HS-5 (cell line): ENCODE results near the gene TAGLN2.
"Not testable (repeated sequence)": the region's sequence is repeated elsewhere in the genome, so short reads cannot be mapped to it uniquely, and the experiment has no call there.

Experiments used
- DNase-seq: peaks from one replicate; pipeline ENCODE4 v3.0.0-alpha.2; 2012; ENCODE audit warnings: low read depth

The TAGLN2 gene

DNA sequence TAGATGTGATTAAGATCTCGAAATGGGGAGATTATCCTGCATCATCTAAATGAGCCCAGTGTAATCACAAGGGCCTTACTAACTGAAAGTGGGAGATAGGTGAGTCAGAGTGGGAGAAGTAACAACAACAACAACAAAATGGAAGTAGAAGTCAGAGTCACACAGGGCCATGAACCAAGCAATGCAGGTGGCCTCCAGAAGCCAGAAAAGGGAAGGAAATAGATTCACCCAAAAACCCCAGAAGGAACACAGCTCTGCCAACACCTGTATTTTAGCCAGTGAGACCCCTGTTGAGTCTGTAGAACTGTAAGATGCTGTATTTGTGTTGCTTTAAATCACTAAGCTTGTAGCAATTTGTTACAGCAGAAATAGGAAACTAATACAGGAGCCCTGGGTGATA, 4.1 kb downstream of the TAGLN2 start:
- no peak for DNase-seq

DNA sequence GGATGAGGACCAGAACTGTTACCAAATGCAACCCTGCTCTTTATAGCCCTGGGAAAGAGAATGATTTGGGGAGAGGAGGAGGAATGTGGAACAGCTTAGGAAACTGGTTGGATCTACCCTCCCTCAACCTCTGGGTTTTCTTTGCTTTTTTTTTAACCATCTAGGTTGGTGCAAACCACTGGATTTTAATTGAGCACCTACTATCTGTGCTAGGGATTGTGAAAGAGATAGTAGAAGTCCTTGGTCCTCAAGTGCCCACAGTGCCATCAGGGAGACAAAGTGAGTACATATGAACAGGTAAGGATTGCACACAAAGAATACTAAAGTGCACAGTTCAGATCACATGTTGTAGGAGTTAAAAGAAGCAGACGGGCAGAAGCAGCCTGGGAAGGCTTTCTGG, 4.7 kb downstream of the TAGLN2 start:
- no peak for DNase-seq

DNA sequence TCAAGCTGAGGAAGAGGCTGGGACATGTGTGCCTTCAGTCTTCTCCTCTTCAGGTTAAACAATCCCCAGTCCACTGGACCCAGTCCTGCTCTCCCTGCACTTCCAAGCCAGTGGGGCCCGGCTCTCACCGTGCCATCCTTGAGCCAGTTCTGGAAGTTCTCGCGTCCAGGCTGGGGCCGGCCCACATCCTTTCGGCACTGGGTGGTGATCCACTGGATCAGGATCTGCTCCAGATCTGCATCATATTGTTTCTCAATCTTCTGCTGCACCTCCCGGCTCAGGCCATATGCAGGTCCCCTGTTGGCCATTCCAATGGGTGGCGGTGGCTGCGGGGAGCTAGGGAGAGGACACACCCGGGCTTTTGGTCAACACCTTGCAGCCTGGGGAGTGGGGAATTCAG, 5.1 kb downstream of the TAGLN2 start:
- DNase-seq = no peak

DNA sequence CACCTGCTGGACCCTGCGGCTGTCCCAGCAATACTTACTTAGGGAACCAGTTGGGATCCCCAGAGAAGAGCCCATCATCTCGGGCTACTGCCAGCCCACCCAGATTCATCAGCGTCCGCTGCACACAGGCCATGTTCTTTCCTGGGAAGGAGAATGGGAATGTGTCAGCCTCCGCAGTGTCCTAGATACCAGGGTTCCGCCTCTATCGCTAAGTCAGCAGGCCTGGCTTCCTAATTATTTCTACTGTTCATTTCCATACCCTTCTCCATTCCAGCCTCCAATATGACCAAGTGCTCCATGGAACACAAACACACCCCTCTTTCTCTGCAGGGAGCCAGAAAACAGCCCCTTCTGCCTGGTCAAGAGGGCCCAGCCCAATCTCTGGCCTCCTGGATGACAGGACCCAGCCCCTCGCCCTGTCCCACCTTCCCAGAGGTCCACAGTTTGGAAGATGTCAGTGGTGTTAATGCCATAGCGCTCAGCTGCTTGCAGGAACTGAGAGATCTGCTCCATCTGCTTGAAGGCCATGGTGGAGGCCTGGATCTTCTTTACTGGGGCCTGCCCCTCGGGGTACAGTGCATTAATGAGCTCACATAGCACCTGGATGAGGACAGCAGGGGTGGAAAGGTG, 6.0 kb downstream of the TAGLN2 start:
- DNase-seq = no peak

DNA sequence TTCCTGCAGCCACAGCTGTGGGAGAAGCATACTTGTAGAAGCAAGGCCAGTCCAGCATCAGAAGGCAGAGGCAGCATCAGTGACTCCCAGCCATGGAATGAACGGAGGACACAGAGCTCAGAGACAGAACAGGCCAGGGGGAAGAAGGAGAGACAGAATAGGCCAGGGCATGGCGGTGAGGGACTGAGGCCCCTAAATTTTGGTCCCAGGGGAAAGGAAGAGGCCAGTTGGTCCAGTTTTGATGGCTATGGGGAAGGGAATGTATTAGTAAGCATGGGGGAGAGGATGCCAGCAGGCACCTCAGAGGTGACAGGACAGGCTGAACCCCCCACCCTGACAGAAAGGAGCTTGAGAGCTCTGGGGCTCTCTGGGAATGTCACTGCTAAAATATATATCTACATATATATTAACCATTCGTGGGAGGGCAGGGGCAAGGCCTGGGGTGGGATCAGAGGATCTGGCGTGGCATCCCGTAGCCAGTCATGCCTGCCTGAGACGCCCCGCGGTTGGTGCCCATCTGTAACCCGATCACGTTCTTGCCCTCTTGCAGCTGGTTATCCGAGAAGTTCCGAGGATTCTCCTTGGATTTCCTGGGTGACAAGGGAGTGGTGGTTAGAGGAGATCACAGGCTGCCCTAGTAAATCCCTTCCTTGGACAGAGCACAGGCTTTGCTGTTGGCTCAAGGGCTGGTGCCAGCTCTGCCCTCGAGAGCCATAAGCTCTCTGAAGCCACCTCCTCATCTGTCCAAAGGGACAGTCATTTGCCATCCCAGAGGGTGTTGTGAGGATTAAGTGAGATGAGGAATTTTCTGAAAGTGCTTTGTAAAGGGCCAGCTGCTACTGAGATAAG, 6.7 kb downstream of the TAGLN2 start:
- DNase-seq = no peak

DNA sequence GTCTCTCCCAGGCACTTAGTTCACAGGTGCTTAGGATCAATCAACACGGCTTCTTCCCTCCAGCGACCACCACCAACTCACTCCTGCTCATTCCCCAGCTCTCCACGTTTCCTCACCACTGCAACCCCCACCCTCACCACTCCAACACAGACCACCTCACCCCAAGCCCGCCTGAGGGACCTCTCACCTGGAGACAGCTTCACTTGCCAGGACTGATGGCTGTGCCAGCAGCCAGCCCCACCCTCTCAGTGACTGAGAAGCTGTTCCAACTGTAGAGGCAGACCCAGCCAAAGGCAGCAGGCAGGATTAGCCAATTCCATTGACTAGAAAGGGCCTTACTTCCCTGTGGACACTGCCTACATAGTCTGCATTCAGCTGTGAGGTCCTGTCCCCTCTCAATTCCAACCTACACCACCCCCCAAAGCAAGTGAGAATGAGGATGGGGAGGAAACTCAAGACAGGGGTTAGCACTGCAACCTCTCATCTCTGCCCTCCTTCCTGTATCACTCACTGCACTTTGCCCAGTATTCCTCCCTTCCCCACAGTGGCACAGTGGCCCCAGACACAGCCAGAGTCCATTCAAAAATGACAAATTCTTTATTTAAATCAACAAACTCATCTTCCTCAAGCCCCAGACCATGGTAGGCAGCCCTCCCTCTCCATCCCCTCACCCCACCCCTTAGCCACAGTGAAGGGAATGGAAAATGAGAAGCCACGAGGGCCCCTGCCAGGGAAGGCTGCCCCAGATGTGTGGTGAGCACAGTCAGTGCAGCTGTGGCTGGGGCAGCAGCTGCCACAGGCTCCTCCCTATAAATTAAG, 7.6 kb downstream of the TAGLN2 start:
- no peak for DNase-seq

DNA sequence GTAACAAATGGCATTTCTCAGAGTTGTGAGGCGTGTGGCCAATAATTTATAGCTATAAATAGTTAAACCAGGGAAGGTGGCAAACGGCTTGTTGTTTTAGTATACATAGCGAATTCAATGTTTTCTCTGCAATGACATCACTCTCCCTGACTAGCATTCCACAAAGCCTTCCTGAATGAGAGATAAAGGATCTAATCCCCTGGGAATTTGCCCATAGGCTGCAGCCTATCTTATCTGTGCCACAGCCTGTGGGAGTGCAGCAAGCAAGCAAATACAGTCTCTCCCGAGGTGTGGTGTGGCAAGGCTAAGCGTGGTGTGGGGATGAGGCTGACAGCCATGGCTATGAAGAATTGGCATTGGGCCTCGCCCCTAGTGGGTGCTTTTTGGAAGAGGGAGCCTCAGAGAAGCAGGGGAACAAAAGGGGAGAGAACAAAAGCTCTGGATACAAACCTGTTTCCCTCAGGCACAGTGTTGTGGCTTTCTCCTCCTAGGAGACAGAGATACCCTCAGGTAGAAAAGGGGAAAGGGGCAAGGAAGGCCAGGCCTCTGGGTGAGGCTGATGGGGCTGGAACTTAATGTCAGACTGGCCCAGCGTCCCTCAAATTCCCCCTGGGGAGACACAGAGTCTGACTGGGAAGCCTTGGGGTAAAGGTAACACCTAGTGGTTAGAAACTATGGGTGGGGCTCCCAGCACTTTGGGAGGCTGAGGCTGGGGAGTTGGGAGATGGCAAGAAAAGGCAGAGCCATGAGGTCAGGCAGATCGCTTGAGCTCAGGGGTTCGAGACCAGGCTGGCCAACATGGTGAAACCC, 8.9 kb downstream of the TAGLN2 start:
- DNase-seq = peak; percentile 88

DNA sequence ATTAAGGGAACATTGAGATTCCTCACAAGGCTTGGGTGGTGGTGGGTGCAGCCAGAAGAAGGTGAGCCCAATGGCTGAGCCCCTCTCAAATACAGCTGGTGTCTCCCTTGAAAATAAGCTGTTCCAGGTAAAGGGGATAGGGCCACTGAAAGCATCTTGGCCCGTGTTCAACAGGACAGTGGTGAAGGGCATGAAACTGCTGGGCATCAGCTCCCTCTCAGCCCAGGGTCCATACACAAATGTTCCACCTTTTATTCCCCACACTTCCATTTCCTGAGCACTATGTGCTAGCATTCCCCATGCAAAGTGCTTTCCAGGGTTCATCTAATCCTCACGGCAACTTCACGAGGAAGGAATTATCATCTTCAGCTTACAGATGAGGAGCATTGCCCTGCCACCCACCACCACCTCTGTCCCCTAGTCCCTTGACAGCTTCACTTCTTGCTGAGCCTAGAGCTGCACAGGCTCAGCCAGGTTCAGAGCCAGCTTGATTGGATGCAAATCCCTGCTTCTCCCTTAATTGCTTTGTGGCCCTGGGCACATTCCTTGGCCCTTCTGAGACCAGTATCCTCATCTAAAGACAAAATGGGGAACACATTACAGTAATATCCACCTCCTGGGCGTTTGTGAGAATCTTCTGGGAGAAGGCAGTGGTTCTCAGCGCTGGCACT, 9.6 kb downstream of the TAGLN2 start:
- no peak for DNase-seq

DNA sequence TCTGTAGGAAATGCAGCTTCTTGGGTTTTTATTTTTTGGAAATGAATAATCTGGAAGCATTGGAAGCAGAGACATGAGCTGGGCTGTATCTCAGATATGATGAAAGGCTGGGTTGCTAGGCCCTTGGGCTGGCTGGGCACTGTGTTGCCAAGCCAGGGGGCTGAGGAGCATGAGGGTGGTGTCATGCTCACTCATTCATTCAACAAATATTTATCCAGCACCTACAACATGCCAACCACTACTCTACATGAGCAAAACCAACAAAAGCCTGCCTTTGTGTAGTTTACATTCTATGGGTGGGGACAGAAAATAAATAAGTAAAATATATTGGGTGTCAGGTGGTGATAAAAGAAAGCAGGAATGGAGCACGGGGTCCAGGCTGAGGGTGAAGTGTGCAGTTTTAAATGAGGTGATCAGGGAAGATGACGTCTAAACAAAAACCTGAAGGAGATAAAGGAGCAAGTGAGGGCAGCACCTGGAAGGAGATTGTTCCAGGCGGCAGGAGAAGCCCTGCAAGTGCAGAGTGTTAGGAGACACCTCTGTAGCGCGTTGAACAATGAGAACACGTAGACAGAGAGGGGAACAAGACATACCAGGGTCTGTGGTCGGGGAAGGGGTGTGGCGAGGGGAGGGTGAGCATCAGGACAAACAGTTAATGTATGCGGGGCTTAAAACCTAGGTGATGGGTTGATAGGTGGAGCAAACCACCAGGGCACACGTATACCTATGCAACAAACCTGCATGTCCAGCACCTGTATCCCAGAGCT, 10.9 kb downstream of the TAGLN2 start:
- no peak for DNase-seq

DNA sequence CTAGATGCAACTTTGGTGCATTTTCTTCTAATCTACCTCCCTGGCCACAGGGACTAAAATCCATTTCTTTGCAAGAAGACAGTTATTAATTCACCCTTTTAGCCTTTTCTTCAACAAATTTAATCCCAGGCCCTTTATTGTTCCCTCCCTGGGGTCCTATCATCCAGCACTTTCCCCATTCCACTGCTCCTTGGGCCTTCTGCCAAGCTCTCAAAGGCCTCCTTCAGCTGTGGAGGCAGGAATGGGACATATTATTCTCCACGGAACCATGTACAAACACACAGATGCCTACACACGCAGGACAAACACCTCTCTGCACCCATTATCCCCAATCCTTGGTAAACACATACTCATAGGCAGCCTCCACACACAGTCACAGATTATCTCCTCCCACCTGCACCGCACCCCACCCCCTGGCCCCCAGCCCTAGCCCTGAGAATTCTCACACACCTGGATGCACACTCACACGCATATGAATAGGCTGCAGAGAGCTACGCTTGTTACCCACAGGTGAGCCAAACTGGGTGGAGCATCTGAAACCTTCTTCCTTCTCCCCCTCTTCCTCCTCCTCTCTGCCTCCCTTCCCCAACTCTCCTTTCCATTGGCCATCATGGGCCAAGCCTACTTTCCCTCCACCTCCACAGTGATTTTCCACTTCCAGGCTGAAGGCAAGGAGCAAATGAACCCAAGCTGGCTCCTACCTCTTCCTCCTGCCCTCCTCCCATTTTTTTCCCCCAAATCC, 11.7 kb downstream of the TAGLN2 start:
- no peak for DNase-seq

DNA sequence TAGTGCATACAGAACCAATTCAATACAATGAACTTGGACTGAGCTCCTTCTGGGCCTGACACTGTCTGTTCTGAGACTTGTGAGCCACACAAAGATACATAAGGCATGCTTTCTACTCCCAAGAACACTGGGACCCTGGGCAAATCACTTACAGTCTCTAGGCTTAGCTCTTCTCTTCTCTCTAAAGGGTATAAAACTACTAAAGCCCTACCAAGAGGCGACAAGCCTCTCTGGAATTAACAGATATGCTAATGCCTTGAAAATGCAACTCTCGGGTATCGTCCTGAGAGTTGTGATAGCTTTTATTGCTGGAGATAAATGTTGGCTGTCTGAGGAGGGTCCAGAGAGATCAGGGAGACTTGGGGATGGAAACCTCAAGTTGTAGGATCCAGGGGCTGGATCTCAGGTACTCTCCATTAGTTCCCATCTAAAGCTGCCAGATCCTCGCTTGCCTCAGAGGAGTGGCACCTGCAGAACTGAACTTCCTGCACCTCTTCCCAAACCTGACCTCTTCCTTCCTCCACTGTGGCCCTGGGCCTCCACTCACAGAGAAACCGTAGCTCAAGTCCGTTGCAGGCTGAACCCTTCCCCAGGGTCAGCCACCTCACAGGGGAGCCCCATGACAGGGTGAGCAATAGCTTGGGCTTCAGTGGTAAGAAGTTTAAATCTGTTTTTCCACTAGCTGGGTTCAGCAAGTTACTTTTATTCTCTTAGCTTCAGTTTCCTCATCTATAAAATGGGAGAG, 13.8 kb downstream of the TAGLN2 start:
- DNase-seq = no peak

DNA sequence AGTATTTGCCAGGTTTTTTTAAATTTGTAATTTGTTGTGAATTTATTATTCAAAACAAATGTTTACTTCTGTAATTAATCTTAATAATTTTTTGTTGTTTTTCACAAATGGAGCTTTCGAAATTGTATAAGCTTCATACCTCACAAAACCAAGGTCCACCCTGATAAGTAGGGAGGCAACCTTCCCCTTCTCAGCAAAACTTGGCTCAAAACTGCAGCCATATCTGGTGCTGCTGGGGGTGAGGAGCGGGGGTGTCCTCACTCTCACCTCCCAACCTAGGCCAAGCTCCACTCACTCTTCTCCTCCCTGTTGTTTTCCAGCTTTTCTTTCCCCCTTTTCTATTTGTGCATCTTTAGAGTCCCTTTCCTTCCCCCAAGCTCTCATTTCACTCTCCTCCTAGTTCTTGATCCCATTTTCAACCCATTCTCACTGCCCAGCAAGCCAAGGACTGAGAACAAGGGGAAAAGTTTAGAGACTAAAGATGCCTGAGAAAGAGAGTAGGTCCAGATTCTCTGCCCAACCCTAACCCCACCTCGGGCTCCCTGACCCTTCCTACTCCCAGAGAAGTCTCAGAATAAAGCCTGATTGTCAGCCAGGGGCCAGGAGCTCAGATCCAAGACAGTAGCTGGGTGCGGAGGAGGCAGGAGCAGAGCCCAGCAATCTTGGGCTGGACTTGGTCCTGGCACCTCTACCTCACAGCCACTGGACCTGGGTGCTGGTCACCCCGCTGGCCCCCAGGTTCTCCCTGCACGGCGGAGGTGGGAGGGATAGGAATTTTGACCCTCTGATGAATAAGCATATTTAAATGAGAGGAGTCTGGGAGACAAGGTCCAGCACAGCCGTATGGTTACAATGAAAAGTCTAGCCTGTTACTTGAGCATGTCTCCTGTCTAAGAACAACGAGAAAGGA, 17.0 kb downstream of the TAGLN2 start:
- no peak for DNase-seq

DNA sequence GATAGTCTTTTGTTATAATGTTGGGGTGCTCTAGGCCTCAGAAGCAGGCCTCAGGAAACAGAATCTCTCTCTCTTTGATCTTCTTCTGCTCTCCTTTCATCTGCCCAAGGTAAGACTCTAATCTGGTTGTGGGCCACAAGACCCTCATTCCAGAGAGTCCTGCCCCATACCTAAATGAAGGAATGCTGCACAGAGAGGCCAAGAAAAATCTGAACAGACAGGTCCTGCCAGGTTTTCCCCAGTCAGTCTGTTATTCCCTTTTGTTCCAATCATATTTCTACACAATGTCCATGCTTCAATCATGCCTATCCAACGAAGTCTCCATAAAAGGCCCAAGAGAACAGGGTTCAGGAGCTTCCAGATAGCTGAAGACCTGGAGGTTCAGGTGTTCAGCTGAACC, 18.3 kb downstream of the TAGLN2 start:
- no peak for DNase-seq

DNA sequence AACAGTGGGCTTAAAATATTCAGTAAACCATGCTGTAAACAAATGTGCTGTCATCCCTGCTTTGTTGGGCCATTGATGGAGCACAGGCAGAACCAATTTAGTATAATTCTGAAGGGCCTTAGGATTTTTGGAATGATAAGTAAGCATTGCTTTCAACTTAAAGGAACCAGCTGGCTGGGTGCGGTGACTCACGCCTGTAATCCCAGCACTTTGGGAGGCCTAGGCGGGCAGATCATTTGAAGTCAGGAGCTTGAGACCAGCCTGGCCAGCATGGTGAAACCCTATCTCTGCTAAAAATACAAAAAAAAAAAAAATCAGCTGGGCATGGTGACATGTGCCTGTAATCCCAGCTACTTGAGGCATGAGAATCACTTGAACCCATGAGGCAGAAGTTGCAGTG, 21.3 kb downstream of the TAGLN2 start:
- not testable (repeated sequence) for DNase-seq

DNA sequence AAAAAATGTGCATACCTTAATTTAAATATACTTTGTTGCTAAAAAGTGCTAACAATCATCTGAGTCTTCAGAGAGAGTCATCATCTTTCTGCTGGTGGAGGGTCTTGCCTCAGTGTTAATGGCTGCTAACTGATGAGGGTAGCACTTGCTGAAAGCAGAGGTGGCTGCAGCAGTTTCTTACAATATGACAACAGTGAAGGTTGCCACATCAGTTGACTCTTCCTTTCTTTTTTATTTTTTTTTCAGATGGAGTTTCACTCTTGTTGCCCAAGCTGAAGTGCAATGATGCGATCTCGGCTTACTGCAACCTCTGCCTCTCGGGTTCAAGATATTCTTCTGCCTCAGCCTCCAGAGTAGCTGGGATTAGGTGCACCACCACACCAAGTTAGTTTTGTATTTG, 22.8 kb downstream of the TAGLN2 start:
- DNase-seq = no peak

DNA sequence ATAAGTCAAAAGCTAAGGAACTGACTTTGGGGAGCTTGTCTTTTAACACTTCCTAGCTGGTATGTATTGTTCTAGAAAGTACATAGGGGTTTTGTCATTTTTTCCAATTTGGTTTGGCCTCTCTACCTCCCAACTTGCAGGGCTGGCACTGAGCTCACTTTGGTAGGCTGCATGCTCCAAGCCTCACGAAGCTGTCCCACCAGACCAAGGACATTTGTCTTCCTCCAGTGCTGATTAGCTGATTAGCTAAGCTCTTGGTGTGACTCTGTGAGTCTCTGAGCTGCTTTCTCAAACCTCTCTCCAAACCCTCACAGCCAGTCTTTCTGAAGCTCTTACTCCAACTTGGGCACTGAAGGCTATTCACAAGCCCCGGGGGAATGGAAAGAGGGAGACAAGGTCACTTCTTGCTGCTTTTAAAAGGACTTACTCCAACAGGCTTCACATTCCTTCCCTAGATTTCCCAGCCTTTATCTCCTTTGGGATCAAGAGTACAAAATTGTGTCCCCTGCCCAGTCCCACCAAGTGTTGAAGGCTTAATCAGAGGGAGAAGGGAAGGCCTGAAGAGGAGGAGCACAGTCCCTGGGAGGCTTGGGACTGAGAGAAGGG, 24.4 kb downstream of the TAGLN2 start:
- DNase-seq = no peak

DNA sequence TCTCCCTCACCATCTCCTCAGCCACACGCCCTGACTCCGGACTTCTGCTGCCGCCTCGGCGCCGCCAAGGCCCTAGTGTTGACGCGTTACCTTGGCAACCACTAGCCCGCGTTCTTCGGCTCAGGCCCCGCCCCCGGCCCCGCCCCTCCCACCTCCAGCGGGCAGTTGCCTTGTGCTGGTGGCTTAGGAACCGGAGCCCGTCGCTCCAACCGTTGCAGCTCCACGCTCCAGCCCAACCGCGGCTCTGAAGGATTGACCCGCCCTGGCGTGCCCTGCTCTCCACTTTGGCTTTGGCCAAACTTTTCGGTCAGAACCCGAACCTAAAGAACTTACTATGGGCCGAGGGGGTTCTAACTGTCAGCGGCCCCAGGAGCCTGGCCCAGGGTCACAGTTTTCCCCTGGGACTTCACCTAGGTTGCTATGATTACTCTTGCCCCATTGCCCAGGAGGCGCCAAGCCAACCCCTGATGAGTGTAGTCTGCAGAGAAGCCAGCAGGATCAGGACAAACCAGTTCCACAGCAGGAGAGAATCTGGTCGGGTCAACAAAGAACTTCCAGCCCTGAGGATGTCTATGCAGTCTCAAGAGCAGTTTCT, 25.1 kb downstream of the TAGLN2 start, which contains the start of gene CFAP45:
TSS of gene CFAP45 (minus strand) at position 80 of the 595 bp plus-strand sequence. CDS start at position 13, 67 bp downstream.
- DNase-seq = no peak
